Upper lobe of right lung (tissue), 1 donor: ENCODE measurements around the gene SPATA13. TPM values are rescaled to one million over a fixed set of nuclear protein-coding genes. Genes with fewer than 3 reads are reported as not detected.

Experiments
- ATAC-seq: fragments of 200-7000 bp; cut with Tn5 transposase; one replicate; pipeline ENCODE4 v1.9.1; 2020; ENCODE audit warnings: mild to moderate bottlenecking, moderate library complexity
- DNase-seq: peaks from one replicate; pipeline ENCODE4 v3.0.0-alpha.2; 2020
- H3K27ac ChIP-seq: fragments of 200-600 bp; one replicate; pipeline ENCODE4 v1.8.0; 2022
- H3K27me3 ChIP-seq: fragments of 200-600 bp; one replicate; pipeline ENCODE4 v1.8.0; 2022; ENCODE audit warnings: mild to moderate bottlenecking
- H3K36me3 ChIP-seq: fragments of 200-600 bp; one replicate; pipeline ENCODE4 v1.8.0; 2022
- H3K4me1 ChIP-seq: fragments of 200-600 bp; one replicate; pipeline ENCODE4 v1.8.0; 2022
- H3K4me3 ChIP-seq: fragments of 200-600 bp; one replicate; pipeline ENCODE4 v1.8.0; 2022; ENCODE audit warnings: mild to moderate bottlenecking
- H3K9me3 ChIP-seq: fragments of 200-600 bp; one replicate; pipeline ENCODE4 v1.8.0; 2022
- intact Hi-C: fragments of 100-400 bp; cut with DNase I; formaldehyde crosslinking; loops from one replicate; pipeline ENCODE4 v1.11.0; 2022
- total RNA-seq: library from RNA; stranded (reverse); fragmentation: NEBNext Ultra II Directional; extraction: Animal tissue kit (Norgen Biotek cat#: 25700); gene quantifications from one replicate; pipeline ENCODE4 v1.2.1, GENCODE V29; 2021
- TF ChIP-seq, protein P1 (sequence below): fragments of 200-600 bp; IDR thresholded peaks from one replicate; pipeline ENCODE4 v1.8.0; 2022; ENCODE audit warnings: antibody characterized with exemption
- donor health status: DM: no; HTN: yes; CAD: no; lungs with severe emphysema.

The SPATA13 gene
- total RNA-seq, 1 donor from 2014 or later, result 34.4 TPM

DNA sequence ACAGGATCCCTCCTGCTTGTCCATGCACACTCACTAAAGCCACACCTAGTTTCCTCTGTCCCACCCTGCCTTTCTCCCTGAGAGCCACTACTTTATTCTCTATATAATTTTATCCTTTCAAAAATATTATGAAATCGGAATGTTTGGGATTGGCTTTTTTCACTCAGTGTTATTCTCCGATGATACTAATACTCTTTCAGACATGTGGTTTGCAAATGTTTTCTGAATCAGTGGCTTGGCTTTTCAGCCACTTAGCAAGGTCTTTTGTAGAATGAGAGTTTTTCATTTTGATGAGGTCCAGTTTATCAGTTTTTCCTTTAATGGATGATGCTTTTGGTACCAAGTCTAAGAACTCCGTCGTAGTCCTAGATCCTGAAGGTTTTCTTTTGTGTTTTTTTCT lies 11.6 kb downstream of the SPATA13 start:
- no peak overlapping the region for H3K27ac ChIP-seq
- no peaks in the 10 kb centered on the region for H3K4me1 ChIP-seq
- no peaks in the 10 kb centered on the region for H3K9me3 ChIP-seq
- no peaks in the 10 kb centered on the region for H3K27me3 ChIP-seq
- no peak overlapping the region for H3K4me3 ChIP-seq
- H3K36me3 ChIP-seq, result no peaks in the 10 kb centered on the region
- intact Hi-C loops, result no loop called here
- no peak for ATAC-seq
- TF ChIP-seq, protein P1, sequence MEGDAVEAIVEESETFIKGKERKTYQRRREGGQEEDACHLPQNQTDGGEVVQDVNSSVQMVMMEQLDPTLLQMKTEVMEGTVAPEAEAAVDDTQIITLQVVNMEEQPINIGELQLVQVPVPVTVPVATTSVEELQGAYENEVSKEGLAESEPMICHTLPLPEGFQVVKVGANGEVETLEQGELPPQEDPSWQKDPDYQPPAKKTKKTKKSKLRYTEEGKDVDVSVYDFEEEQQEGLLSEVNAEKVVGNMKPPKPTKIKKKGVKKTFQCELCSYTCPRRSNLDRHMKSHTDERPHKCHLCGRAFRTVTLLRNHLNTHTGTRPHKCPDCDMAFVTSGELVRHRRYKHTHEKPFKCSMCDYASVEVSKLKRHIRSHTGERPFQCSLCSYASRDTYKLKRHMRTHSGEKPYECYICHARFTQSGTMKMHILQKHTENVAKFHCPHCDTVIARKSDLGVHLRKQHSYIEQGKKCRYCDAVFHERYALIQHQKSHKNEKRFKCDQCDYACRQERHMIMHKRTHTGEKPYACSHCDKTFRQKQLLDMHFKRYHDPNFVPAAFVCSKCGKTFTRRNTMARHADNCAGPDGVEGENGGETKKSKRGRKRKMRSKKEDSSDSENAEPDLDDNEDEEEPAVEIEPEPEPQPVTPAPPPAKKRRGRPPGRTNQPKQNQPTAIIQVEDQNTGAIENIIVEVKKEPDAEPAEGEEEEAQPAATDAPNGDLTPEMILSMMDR, result no peak
- no peak for DNase-seq

DNA sequence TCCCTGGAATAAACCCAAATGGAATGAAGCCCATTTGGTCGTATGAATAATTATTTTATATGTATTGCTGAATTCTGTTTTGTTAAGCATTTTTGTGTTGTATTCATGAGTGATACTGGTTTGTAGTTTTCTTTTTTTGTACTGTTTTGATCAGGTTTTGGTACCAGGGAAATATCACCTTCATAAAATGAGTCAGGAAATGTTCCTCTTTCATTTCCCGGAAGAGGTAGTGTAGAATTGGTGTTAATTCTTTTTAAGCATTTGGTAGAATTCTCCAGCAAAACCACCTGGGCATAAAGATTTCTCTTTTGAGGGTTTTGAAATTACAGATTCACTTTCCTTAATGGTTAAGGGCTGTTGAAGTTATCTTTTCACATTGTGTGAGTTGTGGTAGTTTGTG lies 13.3 kb downstream of the SPATA13 start:
- intact Hi-C loops, result no loop called here
- no peak overlapping the region for H3K27ac ChIP-seq
- TF ChIP-seq, protein P1, result no peak
- no peaks in the 10 kb centered on the region for H3K4me1 ChIP-seq
- DNase-seq (no peak), ATAC-seq (no peak)
- H3K27me3 ChIP-seq, result no peaks in the 10 kb centered on the region
- no peaks in the 10 kb centered on the region for H3K36me3 ChIP-seq
- no peak overlapping the region for H3K4me3 ChIP-seq
- no peaks in the 10 kb centered on the region for H3K9me3 ChIP-seq

DNA sequence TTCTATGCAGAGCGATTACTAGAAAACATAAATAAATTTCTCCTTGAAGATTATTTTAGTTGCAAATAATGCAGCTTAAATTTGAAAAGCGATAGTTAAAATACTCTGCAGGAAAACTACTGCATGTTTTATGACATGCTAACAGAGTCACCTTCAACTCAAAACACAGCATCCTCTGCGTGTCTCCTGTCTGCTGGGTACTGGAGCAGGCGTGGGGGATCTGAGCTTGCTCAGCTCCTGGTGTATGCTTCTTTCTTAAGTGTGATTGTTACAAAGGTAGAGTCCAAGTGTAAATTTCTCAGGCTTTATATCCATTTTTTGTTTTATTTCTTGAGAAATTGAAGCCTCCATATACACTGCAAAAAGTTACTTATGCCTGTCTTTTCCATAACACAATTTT lies 15.3 kb downstream of the SPATA13 start:
- TF ChIP-seq, protein P1, result no peak
- no peaks in the 10 kb centered on the region for H3K4me1 ChIP-seq
- intact Hi-C loops, result no loop called here
- H3K4me3 ChIP-seq, result no peak overlapping the region
- H3K36me3 ChIP-seq, result no peaks in the 10 kb centered on the region
- no peak for DNase-seq
- H3K9me3 ChIP-seq, result no peaks in the 10 kb centered on the region
- no peak overlapping the region for H3K27ac ChIP-seq
- no peaks in the 10 kb centered on the region for H3K27me3 ChIP-seq
- no peak for ATAC-seq

DNA sequence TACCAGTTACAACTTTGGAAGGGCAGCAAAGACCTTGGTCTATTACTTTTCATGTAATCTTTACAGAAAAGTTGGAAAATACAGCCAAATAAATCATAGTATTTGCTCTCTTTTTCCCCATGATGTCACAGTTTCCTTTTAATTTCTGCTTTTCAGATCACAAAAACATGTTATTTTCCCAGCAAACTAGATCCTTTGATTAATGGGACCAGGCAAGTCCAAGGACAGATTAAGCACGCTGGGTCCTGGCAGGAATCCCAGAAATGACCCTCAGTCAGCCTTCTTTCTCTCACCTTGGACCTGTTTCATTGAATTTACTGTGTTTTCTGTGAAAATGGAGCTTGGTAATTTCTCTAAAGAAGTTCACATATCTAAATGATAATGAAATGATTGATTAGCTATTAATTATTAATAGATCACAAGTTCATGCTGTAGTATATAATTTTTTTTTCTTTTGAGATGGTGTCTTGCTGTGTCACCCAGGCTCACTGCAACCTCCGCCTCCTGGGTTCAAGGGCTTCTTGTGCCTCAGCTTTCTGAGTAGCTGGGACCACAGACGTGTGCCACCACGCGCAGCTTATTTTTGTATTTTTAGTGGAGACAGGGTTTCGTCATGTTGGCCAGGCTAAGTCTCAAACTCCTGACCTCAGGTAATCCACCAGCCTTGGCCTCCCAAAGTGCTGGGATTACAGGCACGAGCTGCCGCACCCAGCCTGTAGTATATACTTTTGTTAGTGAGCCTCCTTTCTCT lies 16.0 kb downstream of the SPATA13 start:
- Histone ChIP-seq H3K27ac (no peak overlapping the region), H3K27me3 (no peaks in the 10 kb centered on the region), H3K9me3 (no peaks in the 10 kb centered on the region), H3K4me1 (no peaks in the 10 kb centered on the region), H3K36me3 (no peaks in the 10 kb centered on the region), H3K4me3 (no peak overlapping the region)
- TF ChIP-seq, protein P1, result no peak
- DNase-seq (no peak), ATAC-seq (no peak)
- intact Hi-C loops, result no loop called here

DNA sequence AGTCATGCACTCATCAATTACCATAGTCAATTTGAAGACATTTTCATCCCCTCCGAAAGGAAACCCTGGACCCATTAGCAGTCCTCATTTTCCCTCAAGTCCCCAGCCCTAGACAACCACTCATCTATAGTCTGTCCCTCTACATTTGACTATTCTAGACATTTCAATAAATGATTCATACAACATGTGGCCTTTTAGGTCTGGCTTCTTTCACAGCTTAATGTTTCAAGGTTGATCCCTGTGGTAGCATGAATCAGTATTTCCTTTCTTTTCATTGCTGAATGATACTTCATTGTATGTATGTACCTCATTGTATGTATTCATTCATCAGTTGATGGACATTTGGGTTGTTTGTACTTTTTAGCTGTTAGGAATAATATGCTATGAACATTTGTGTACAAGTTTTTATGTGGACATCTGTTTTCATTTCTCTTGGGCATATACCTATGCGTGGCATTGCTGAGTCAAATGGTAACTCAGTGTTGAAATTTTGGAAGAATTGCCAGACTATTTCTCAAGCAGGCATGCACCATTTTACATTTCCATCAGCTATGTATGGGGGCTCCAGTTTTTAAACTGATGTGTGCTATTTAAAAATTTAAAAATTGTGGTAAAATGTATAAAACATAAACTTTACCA lies 18.4 kb downstream of the SPATA13 start:
- H3K27ac ChIP-seq, result no peak overlapping the region

More for the DNA sequence above, 18.4 kb downstream of the SPATA13 start:
- DNase-seq (no peak), ATAC-seq (no peak)
- TF ChIP-seq, protein P1, result no peak
- no peaks in the 10 kb centered on the region for H3K27me3 ChIP-seq
- no peak overlapping the region for H3K4me3 ChIP-seq
- H3K9me3 ChIP-seq, result no peaks in the 10 kb centered on the region
- H3K4me1 ChIP-seq, result no peaks in the 10 kb centered on the region
- intact Hi-C loops, result no loop called here
- no peaks in the 10 kb centered on the region for H3K36me3 ChIP-seq
